ENCODE results near the gene NLGN3. TPM values are rescaled to one million over a fixed set of nuclear protein-coding genes. Genes with fewer than 3 reads are reported as not detected.

NLGN3 gene
- polyA plus RNA-seq, 1 donor from 2014 or later, result 11.7 TPM

- Histone ChIP-seq H2AFZ (ENCODE audit: low read depth, low read length) (no peak overlapping the region), H3K9me2 (ENCODE audit: insufficient read depth, low read length) (no peaks in the 10 kb centered on the region), H3K9ac (ENCODE audit: low read length) (no peak overlapping the region), H3K4me3 (ENCODE audit: low read length) (no peak overlapping the region), H3K4me2 (ENCODE audit: low read length) (no peak overlapping the region), H3K9me3 (ENCODE audit: low read length) (no peaks in the 10 kb centered on the region), H3F3A (ENCODE audit: insufficient read depth, low read length, poor library complexity, severe bottlenecking) (no peaks in the 10 kb centered on the region), H4K20me1 (ENCODE audit: insufficient read depth) (no peaks in the 10 kb centered on the region), H3K27me3 (ENCODE audit: insufficient read depth, low read depth, low read length) (no peaks in the 10 kb centered on the region), H3K79me2 (replicated peaks; ENCODE audit: insufficient read depth, low read length) (no peaks in the 10 kb centered on the region), H3K27ac (ENCODE audit: low read length) (no peak overlapping the region), H3K36me3 (ENCODE audit: insufficient read depth, low read length) (no peaks in the 10 kb centered on the region)
- TF ChIP-seq EZH2 (IDR thresholded peaks at IDR 0.05; ENCODE audit: borderline replicate concordance, insufficient read depth, low read length, poor library complexity, severe bottlenecking) (no peak), SMC3 (conservative IDR thresholded peaks at IDR 0.05; ENCODE audit: poor library complexity) (no peak), CTCF (IDR thresholded peaks at IDR 0.05; ENCODE audit: poor library complexity, severe bottlenecking) (no peak), RAD21 (conservative IDR thresholded peaks at IDR 0.05) (no peak), EP300 (conservative IDR thresholded peaks at IDR 0.05; ENCODE audit: poor library complexity, severe bottlenecking) (no peak), REST (IDR thresholded peaks at IDR 0.05; ENCODE audit: borderline replicate concordance) (no peak), POLR2AphosphoS5 (IDR thresholded peaks at IDR 0.05) (no peak), MXI1 (conservative IDR thresholded peaks at IDR 0.05; ENCODE audit: poor library complexity, severe bottlenecking) (no peak), TAF1 (IDR thresholded peaks at IDR 0.05; ENCODE audit: low read depth) (no peak)
These were observed 24.9 kb downstream of the NLGN3 start for GRCh38 chrX:71169586-71169985.

- H4K20me1 ChIP-seq (ENCODE audit: insufficient read depth), result no peaks in the 10 kb centered on the region
- H3K36me3 ChIP-seq (ENCODE audit: insufficient read depth, low read length), result no peaks in the 10 kb centered on the region
- TF ChIP-seq POLR2AphosphoS5 (IDR thresholded peaks at IDR 0.05) (no peak), TAF1 (IDR thresholded peaks at IDR 0.05; ENCODE audit: low read depth) (no peak), RAD21 (conservative IDR thresholded peaks at IDR 0.05) (no peak), SMC3 (conservative IDR thresholded peaks at IDR 0.05; ENCODE audit: poor library complexity) (no peak), REST (IDR thresholded peaks at IDR 0.05; ENCODE audit: borderline replicate concordance) (no peak), CTCF (IDR thresholded peaks at IDR 0.05; ENCODE audit: poor library complexity, severe bottlenecking) (no peak), EP300 (conservative IDR thresholded peaks at IDR 0.05; ENCODE audit: poor library complexity, severe bottlenecking) (no peak), MXI1 (conservative IDR thresholded peaks at IDR 0.05; ENCODE audit: poor library complexity, severe bottlenecking) (no peak), EZH2 (IDR thresholded peaks at IDR 0.05; ENCODE audit: borderline replicate concordance, insufficient read depth, low read length, poor library complexity, severe bottlenecking) (no peak)
- no peaks in the 10 kb centered on the region for H3K9me3 ChIP-seq (ENCODE audit: low read length)
- no peak overlapping the region for H3K9ac ChIP-seq (ENCODE audit: low read length)
- H3K27me3 ChIP-seq (ENCODE audit: insufficient read depth, low read depth, low read length), result no peaks in the 10 kb centered on the region
- H3K79me2 ChIP-seq (replicated peaks; ENCODE audit: insufficient read depth, low read length), result no peaks in the 10 kb centered on the region
- H3K27ac ChIP-seq (ENCODE audit: low read length), result no peak overlapping the region
- H3K4me2 ChIP-seq (ENCODE audit: low read length), result no peak overlapping the region
- no peak overlapping the region for H2AFZ ChIP-seq (ENCODE audit: low read depth, low read length)
- no peaks in the 10 kb centered on the region for H3K9me2 ChIP-seq (ENCODE audit: insufficient read depth, low read length)
- H3K4me3 ChIP-seq (ENCODE audit: low read length), result no peak overlapping the region
- H3F3A ChIP-seq (ENCODE audit: insufficient read depth, low read length, poor library complexity, severe bottlenecking), result no peaks in the 10 kb centered on the region
These were observed 26.0 kb downstream of the NLGN3 start for GRCh38 chrX:71170660-71171059.

All from neural cell (in vitro differentiated cells).